Stimulated activated CD4-positive, alpha-beta T cell treated with anti-CD3 and anti-CD28 coated beads, Interleukin-12 subunit alpha, Interleukin-12 subunit beta, amount 100 ng/mL, for 4 hours (primary cell): Measurements from ENCODE around the gene CD79A.
"Not testable (repeated sequence)": the region's sequence is repeated elsewhere in the genome, so short reads cannot be mapped to it uniquely, and the experiment has no call there.

Experiments
- DNase-seq: peaks from one replicate; pipeline ENCODE4 v3.0.0-alpha.2; 2020

Gene CD79A

GRCh38 chr19:41906916-41907680 lies 30.0 kb downstream of the CD79A start:
- no peak for DNase-seq

- no peak for DNase-seq
Observed at GRCh38 chr19:41907994-41908615, 31.0 kb downstream of the CD79A start.

- DNase-seq: no peak
Observed at GRCh38 chr19:41908724-41909464, 31.8 kb downstream of the CD79A start.

GRCh38 chr19:41909706-41910105 lies 32.6 kb downstream of the CD79A start:
- DNase-seq: no peak

- no peak for DNase-seq
Observed at GRCh38 chr19:41910240-41910991, 33.3 kb downstream of the CD79A start.

- no peak for DNase-seq
Observed at GRCh38 chr19:41910992-41911888, 34.2 kb downstream of the CD79A start.

- DNase-seq: no peak
Observed at GRCh38 chr19:41911889-41912731, 35.0 kb downstream of the CD79A start.

- no peak for DNase-seq
Observed at GRCh38 chr19:41912899-41913537, 35.9 kb downstream of the CD79A start.

- DNase-seq: no peak
Observed at GRCh38 chr19:41913538-41914423, 36.7 kb downstream of the CD79A start.

- not testable (repeated sequence) for DNase-seq
Observed at GRCh38 chr19:41914424-41914834, 37.4 kb downstream of the CD79A start.

- DNase-seq: no peak
Observed at GRCh38 chr19:41915021-41915775, 38.1 kb downstream of the CD79A start.

GRCh38 chr19:41915776-41916414 lies 38.8 kb downstream of the CD79A start:
- no peak for DNase-seq

- DNase-seq: no peak
Observed at GRCh38 chr19:41917676-41918075, 40.6 kb downstream of the CD79A start.

GRCh38 chr19:41918095-41918494 lies 41.0 kb downstream of the CD79A start:
- DNase-seq: no peak

- no peak for DNase-seq
Observed at GRCh38 chr19:41918653-41919244, 41.7 kb downstream of the CD79A start.

GRCh38 chr19:41919948-41920712 lies 43.1 kb downstream of the CD79A start:
- DNase-seq: no peak
